HepG2 (cell line): ENCODE data around the gene PLD3. TPM values are rescaled to one million over a fixed set of nuclear protein-coding genes. Genes with fewer than 3 reads are reported as not detected.

Experiments
- AHR ChIP-seq: IDR thresholded peaks from 2 replicates; pipeline ENCODE4 v1.6.1; 2018; ENCODE audit warnings: missing genetic modification reagents, missing compliant biosample characterization
- BCL6 ChIP-seq: IDR thresholded peaks from 2 replicates; pipeline ENCODE4 v1.6.1; 2016; ENCODE audit warnings: missing genetic modification reagents, missing compliant biosample characterization
- CCDC6 ChIP-seq: sonication (generic); formaldehyde crosslinking; IDR thresholded peaks from 2 replicates; pipeline ENCODE4 v1.8.1; 2022; ENCODE audit warnings: mild to moderate bottlenecking, missing genetic modification reagents, moderate library complexity
- ETV5 ChIP-seq: IDR thresholded peaks from 2 replicates; pipeline ENCODE4 v1.6.1; 2018; ENCODE audit warnings: missing biosample characterization, missing genetic modification reagents, inconsistent platforms, borderline replicate concordance
- GFI1 ChIP-seq: sonication (generic); formaldehyde crosslinking; IDR thresholded peaks from 2 replicates; pipeline ENCODE4 v1.5.0; 2020; ENCODE audit warnings: missing genetic modification reagents, mild to moderate bottlenecking, borderline replicate concordance
- HCFC1 ChIP-seq: fragments of 150-350 bp; IDR thresholded peaks from 2 replicates; pipeline ENCODE4 v1.6.1; 2014; ENCODE audit warnings: low read depth, low read length
- HDAC2 ChIP-seq: sonication (generic); formaldehyde crosslinking; IDR thresholded peaks from 2 replicates; pipeline ENCODE4 v1.4.0; 2020; ENCODE audit warnings: missing genetic modification reagents
- HNRNPK ChIP-seq: fragments of 200-400 bp; formaldehyde crosslinking; IDR thresholded peaks from 2 replicates; pipeline ENCODE4 v1.6.1; 2018; ENCODE audit warnings: low read length, low read depth, moderate library complexity, mild to moderate bottlenecking; ENCODE audit not compliant: poor library complexity, severe bottlenecking
- KAT8 ChIP-seq: IDR thresholded peaks from 2 replicates; pipeline ENCODE4 v1.6.1; 2016; ENCODE audit warnings: missing genetic modification reagents, missing compliant biosample characterization
- KMT2B ChIP-seq: IDR thresholded peaks from 2 replicates; pipeline ENCODE4 v1.6.1; 2016; ENCODE audit warnings: missing genetic modification reagents, missing compliant biosample characterization
- MED1 ChIP-seq: sonication (generic); formaldehyde crosslinking; IDR thresholded peaks from 2 replicates; pipeline ENCODE4 v1.4.0; 2020; ENCODE audit warnings: missing genetic modification reagents
- MTA1 ChIP-seq: sonication (generic); formaldehyde crosslinking; IDR thresholded peaks from 2 replicates; pipeline ENCODE4 v1.4.0; 2020; ENCODE audit warnings: missing genetic modification reagents, mild to moderate bottlenecking, borderline replicate concordance
- MXD4 ChIP-seq: IDR thresholded peaks from 2 replicates; pipeline ENCODE4 v1.6.1; 2016; ENCODE audit warnings: mild to moderate bottlenecking, missing biosample characterization, missing genetic modification reagents
- MYNN ChIP-seq: sonication (generic); formaldehyde crosslinking; IDR thresholded peaks from 2 replicates; pipeline ENCODE4 v1.4.0; 2020; ENCODE audit warnings: mild to moderate bottlenecking, low read depth, missing genetic modification reagents
- NR2F6 ChIP-seq, 2 experiments: IDR thresholded peaks; 2 replicates each; pipeline ENCODE4 v1.6.1; 2016; ENCODE audit warnings: antibody characterized with exemption in 1 of 2, mild to moderate bottlenecking in 1 of 2
- POGK ChIP-seq: sonication (generic); formaldehyde crosslinking; conservative IDR thresholded peaks from 2 replicates; pipeline ENCODE4 v1.8.0; 2022; ENCODE audit warnings: mild to moderate bottlenecking, moderate library complexity, missing genetic modification reagents
- RAD21 ChIP-seq: fragments of 450-650 bp; formaldehyde crosslinking; IDR thresholded peaks from 2 replicates; pipeline ENCODE4 v1.5.0; 2020; ENCODE audit warnings: mild to moderate bottlenecking
- RCOR2 ChIP-seq: IDR thresholded peaks from 2 replicates; pipeline ENCODE4 v1.6.1; 2016; ENCODE audit warnings: missing biosample characterization, missing genetic modification reagents
- REL ChIP-seq: sonication (generic); formaldehyde crosslinking; conservative IDR thresholded peaks from 2 replicates; pipeline ENCODE4 v1.8.0; 2022; ENCODE audit warnings: mild to moderate bottlenecking, missing genetic modification reagents, moderate library complexity
- RELA ChIP-seq: sonication (generic); formaldehyde crosslinking; IDR thresholded peaks from 2 replicates; pipeline ENCODE4 v1.4.0; 2020; ENCODE audit warnings: missing genetic modification reagents
- SALL2 ChIP-seq: sonication (generic); formaldehyde crosslinking; IDR thresholded peaks from 2 replicates; pipeline ENCODE4 v1.8.1; 2023; ENCODE audit warnings: mild to moderate bottlenecking, missing genetic modification reagents, inconsistent platforms
- SNAPC5 ChIP-seq: sonication (generic); formaldehyde crosslinking; IDR thresholded peaks from 2 replicates; pipeline ENCODE4 v1.8.1; 2023; ENCODE audit warnings: mild to moderate bottlenecking, missing genetic modification reagents, borderline replicate concordance
- TBL1XR1 ChIP-seq: fragments of 150-350 bp; IDR thresholded peaks from 2 replicates; pipeline ENCODE4 v1.6.1; 2014; ENCODE audit warnings: borderline replicate concordance, low read length; ENCODE audit not compliant: partially characterized antibody
- ZFP36 ChIP-seq: fragments of 150-350 bp; IDR thresholded peaks from 2 replicates; pipeline ENCODE4 v1.6.1; 2018; ENCODE audit warnings: borderline replicate concordance, low read length, low read depth; ENCODE audit not compliant: partially characterized antibody
- ZNF225 ChIP-seq: sonication (generic); formaldehyde crosslinking; IDR thresholded peaks from 2 replicates; pipeline ENCODE4 v1.4.0; 2020; ENCODE audit warnings: mild to moderate bottlenecking, missing genetic modification reagents
- ZNF652 ChIP-seq: IDR thresholded peaks from 2 replicates; pipeline ENCODE4 v1.6.1; 2016; ENCODE audit warnings: low read depth, borderline replicate concordance
- ZNF674 ChIP-seq: sonication (generic); formaldehyde crosslinking; IDR thresholded peaks from 2 replicates; pipeline ENCODE4 v1.5.0; 2020; ENCODE audit warnings: low read depth, mild to moderate bottlenecking, missing genetic modification reagents
- ZNF724P ChIP-seq: sonication (generic); formaldehyde crosslinking; IDR thresholded peaks from 2 replicates; pipeline ENCODE4 v1.8.0; 2022; ENCODE audit warnings: missing genetic modification reagents, borderline replicate concordance
- polyA plus RNA-seq, 8 experiments: library from polyadenylated mRNA; depleted of rRNA in 3 of 8; stranded (reverse) in 7 of 8; unstranded in 1 of 8; fragments of >200 nt; fragmentation: Illumina TruSeq in 4 of 8; extraction: Trizol in 4 of 8; gene quantifications; 2 replicates each; pipeline versions ENCODE4 v1.2.1 to v1.2.3, GENCODE V29; 2011 to 2016; ENCODE audit warnings: low read depth in 4 of 8, missing spikeins in 1 of 8, mixed read lengths in 1 of 8; ENCODE audit not compliant: insufficient read depth in 1 of 8
- total RNA-seq, 5 experiments: library from RNA; depleted of rRNA; stranded (reverse); fragments of >200 nt; fragmentation: Illumina TruSeq; extraction: Trizol; gene quantifications; 2 replicates each; pipeline ENCODE4 v1.2.3, GENCODE V29; 2016; ENCODE audit warnings: low read depth in 1 of 5
- TF ChIP-seq, protein P1 (sequence below): IDR thresholded peaks from 2 replicates; pipeline ENCODE4 v1.6.1; 2016; ENCODE audit warnings: low read depth

The PLD3 gene
- total and polyA plus RNA-seq, 2 of the 13 experiments (the other 11 are each of a cell fraction or from before 2014, with no cell fraction given) = 45.7 to 164 TPM

DNA sequence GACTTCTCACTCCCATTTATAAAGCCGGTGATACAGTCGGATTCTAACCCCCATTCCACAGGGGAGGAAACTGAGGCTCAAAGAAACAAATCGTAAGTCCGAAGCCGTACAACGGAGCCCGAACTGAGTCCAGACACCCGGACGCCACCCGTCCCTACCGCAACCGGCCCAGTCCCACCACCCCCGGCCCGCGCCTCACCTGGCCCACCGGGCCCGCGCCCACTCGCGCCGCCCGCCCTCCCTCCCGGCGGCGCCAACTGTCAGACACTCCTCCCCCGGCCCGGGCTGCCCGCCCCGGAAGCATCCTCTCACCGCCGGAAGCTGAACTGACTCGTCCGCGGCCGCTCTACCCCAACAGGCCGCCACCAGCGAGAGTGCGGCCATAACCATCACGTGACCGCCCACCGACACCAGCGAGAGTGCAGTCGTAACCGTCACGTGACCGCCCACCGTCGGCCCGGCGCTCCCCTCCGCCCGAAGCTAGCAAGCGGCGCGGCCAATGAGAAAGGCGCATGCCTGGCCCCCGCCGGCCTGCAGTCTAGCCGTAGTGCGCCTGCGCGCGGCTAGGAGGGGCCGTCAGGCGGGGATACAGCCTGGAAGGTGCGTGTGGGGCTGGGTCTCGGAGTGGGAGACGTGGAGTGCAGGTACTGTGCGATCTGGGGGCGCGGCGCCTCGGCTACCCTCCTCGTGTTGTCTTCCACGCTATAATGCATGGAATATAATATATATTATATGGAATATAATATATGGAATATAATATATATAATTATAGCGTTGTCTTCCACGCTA, at the start of gene PLD3, which contains the start of gene C19orf47 (continued):
- TF ChIP-seq POGK = peak; percentile 83
- peak; percentile 33; the same call in 1 of the 2 replicates for TF ChIP-seq ZNF652 (CRISPR knock-in tag)
- TF ChIP-seq HNRNPK = peak; percentile 78
- peak; percentile 92 for TF ChIP-seq KMT2B
- peak; percentile 98 for TF ChIP-seq KAT8 (CRISPR knock-in tag)
- no peak for TF ChIP-seq ZFP36
- TF ChIP-seq SNAPC5 (CRISPR knock-in tag) = no peak
- TF ChIP-seq TBL1XR1 = peak; percentile 80
- no peak for TF ChIP-seq ZNF225 (CRISPR knock-in tag)
- TF ChIP-seq AHR (CRISPR knock-in tag) = peak; percentile 78
- peak; percentile 43; the same call in 1 of the 2 replicates for TF ChIP-seq ZNF724P (CRISPR knock-in tag)
- 0 out of 2 replicates have a peak, but pooled peaks have one; percentile 34 for TF ChIP-seq BCL6 (CRISPR knock-in tag)
- no peak for TF ChIP-seq NR2F6 (IDR thresholded peaks at IDR 0.05)
- TF ChIP-seq NR2F6 (CRISPR knock-in tag; IDR thresholded peaks at IDR 0.05) = peak; percentile 48; the same call in 1 of the 2 replicates
- peak; percentile 67; the same call in 1 of the 2 replicates for TF ChIP-seq MED1 (CRISPR knock-in tag)
- TF ChIP-seq MXD4 = no peak; the same call in 1 of the 2 replicates
- TF ChIP-seq MTA1 = 0 out of 2 replicates have a peak, but pooled peaks have one; percentile 37
- TF ChIP-seq, protein P1, sequence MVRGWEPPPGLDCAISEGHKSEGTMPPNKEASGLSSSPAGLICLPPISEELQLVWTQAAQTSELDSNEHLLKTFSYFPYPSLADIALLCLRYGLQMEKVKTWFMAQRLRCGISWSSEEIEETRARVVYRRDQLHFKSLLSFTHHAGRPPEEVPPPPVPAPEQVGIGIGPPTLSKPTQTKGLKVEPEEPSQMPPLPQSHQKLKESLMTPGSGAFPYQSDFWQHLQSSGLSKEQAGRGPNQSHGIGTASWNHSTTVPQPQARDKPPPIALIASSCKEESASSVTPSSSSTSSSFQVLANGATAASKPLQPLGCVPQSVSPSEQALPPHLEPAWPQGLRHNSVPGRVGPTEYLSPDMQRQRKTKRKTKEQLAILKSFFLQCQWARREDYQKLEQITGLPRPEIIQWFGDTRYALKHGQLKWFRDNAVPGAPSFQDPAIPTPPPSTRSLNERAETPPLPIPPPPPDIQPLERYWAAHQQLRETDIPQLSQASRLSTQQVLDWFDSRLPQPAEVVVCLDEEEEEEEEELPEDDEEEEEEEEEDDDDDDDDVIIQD (CRISPR knock-in tag) = peak; percentile 62
- TF ChIP-seq HCFC1 = peak; percentile 65; the same call in 1 of the 2 replicates
- no peak for TF ChIP-seq RCOR2
- TF ChIP-seq RAD21 = peak; percentile 51; the same call in 1 of the 2 replicates
- no peak for TF ChIP-seq MYNN (CRISPR knock-in tag)
- TF ChIP-seq HDAC2 (CRISPR knock-in tag) = peak; percentile 64
- TF ChIP-seq SALL2 = peak; percentile 79
- no peak for TF ChIP-seq ZNF674 (CRISPR knock-in tag)
- peak; percentile 54; the same call in 1 of the 2 replicates for TF ChIP-seq REL
- TF ChIP-seq ETV5 (CRISPR knock-in tag) = peak; percentile 79
- peak; percentile 69; the same call in 1 of the 2 replicates for TF ChIP-seq CCDC6
- 0 out of 2 replicates have a peak, but pooled peaks have one; percentile 43 for TF ChIP-seq GFI1 (CRISPR knock-in tag)
- no peak for TF ChIP-seq RELA (CRISPR knock-in tag)
